Nephron progenitor cell (in vitro differentiated cells): Measurements from ENCODE around the gene IFNA4.

ENCODE experiments used
- DNase-seq: peaks from one replicate; pipeline ENCODE4 v3.0.0; 2021
- H3K27ac Mint-ChIP-seq: 2 replicates; pipeline ENCODE4 v1.8.0; 2021; ENCODE audit warnings: mild to moderate bottlenecking, moderate library complexity, mixed read lengths
- H3K27me3 Mint-ChIP-seq: 2 replicates; pipeline ENCODE4 v1.8.0; 2021; ENCODE audit warnings: mild to moderate bottlenecking, low read depth, mixed read lengths; ENCODE audit not compliant: poor library complexity
- H3K36me3 Mint-ChIP-seq: 2 replicates; pipeline ENCODE4 v1.8.0; 2021; ENCODE audit warnings: low read depth, mixed read lengths
- H3K4me1 Mint-ChIP-seq: 2 replicates; pipeline ENCODE4 v1.8.0; 2021; ENCODE audit warnings: mixed read lengths
- H3K4me3 Mint-ChIP-seq: 2 replicates; pipeline ENCODE4 v1.8.0; 2021; ENCODE audit warnings: mild to moderate bottlenecking, moderate library complexity, mixed read lengths
- H3K9me3 Mint-ChIP-seq: 2 replicates; pipeline ENCODE4 v1.8.0; 2021; ENCODE audit warnings: mild to moderate bottlenecking, moderate library complexity, mixed read lengths
- CTCF ChIP-seq: fragments of 200-600 bp; sonication (generic); IDR thresholded peaks from 2 replicates; pipeline ENCODE4 v1.5.0; 2021; ENCODE audit warnings: antibody characterized with exemption

The IFNA4 gene

GRCh38 chr9:21141427-21141882, 45.9 kb downstream of the IFNA4 start, which contains the start of gene IFNW1:
IFNW1 (minus strand) TSS chr9:21141832; CDS start chr9:21141570, 262 bp downstream.
- Mint-ChIP-seq H3K9me3 (no peaks in the 10 kb centered on the region), H3K4me1 (no peaks in the 10 kb centered on the region), H3K36me3 (no peaks in the 10 kb centered on the region), H3K4me3 (no peak within 1 kb of the TSS), H3K27ac (no peak within 1 kb of the TSS), H3K27me3 (peaks cover 6% of the 10 kb centered on the region)
- DNase-seq, result no peak
- no peak for TF ChIP-seq CTCF

GRCh38 chr9:21137020-21137419, 50.4 kb downstream of the IFNA4 start:
- Mint-ChIP-seq H3K4me1 (no peaks in the 10 kb centered on the region), H3K27ac (no peak overlapping the region), H3K36me3 (no peaks in the 10 kb centered on the region), H3K9me3 (no peaks in the 10 kb centered on the region), H3K4me3 (no peak overlapping the region), H3K27me3 (peaks cover 6% of the 10 kb centered on the region)
- TF ChIP-seq CTCF, result no peak
- DNase-seq, result no peak
